Liver (tissue), 10 donors: ENCODE measurements around the gene IL17A. TPM values are rescaled to one million over a fixed set of nuclear protein-coding genes. Genes with fewer than 3 reads are reported as not detected.

Source experiments
- DNase-seq: peaks from one replicate; pipeline ENCODE4 v3.0.0-alpha.2; 2017; ENCODE audit warnings: low spot score
- H3K27ac ChIP-seq, 2 donors: one replicate each; pipeline ENCODE4 v1.7.0; 2013; ENCODE audit warnings: inconsistent platforms in 2 of 2, low read length in 2 of 2, control low read depth in 1 of 2, low read depth in 1 of 2, mild to moderate bottlenecking in 1 of 2
- H3K27me3 ChIP-seq, 4 donors: one replicate each; pipeline versions ENCODE4 v1.6.1 to v1.7.0; 2013; ENCODE audit warnings: low read length in 3 of 4, inconsistent platforms in 1 of 4, mild to moderate bottlenecking in 1 of 4, moderate library complexity in 1 of 4; ENCODE audit not compliant: control insufficient read depth in 4 of 4, insufficient read depth in 4 of 4
- H3K36me3 ChIP-seq, 4 donors: one replicate each; pipeline versions ENCODE4 v1.6.1 to v1.7.0; 2013; ENCODE audit warnings: low read length in 3 of 4, mild to moderate bottlenecking in 3 of 4, low read depth in 1 of 4, moderate library complexity in 1 of 4; ENCODE audit not compliant: control insufficient read depth in 4 of 4, insufficient read depth in 3 of 4
- H3K4me1 ChIP-seq, 4 donors: one replicate each; pipeline versions ENCODE4 v1.6.1 to v1.7.0; 2013; ENCODE audit warnings: low read length in 3 of 4, mild to moderate bottlenecking in 3 of 4, moderate library complexity in 1 of 4; ENCODE audit not compliant: control insufficient read depth in 4 of 4, insufficient read depth in 4 of 4
- H3K4me3 ChIP-seq, 3 donors: one replicate each; pipeline versions ENCODE4 v1.6.1 to v1.7.0; 2013; ENCODE audit warnings: low read length in 3 of 3, control low read depth in 1 of 3, low read depth in 1 of 3, mild to moderate bottlenecking in 1 of 3
- H3K9ac ChIP-seq, 2 donors: one replicate each; pipeline ENCODE4 v1.7.0; 2013; ENCODE audit warnings: low read length in 2 of 2, mild to moderate bottlenecking in 2 of 2, moderate library complexity in 2 of 2, control low read depth in 1 of 2, low read depth in 1 of 2
- H3K9me3 ChIP-seq, 4 donors: one replicate each; pipeline versions ENCODE4 v1.6.1 to v1.7.0; 2013; ENCODE audit warnings: low read length in 3 of 4; ENCODE audit not compliant: control insufficient read depth in 4 of 4
- EGR1 ChIP-seq, 2 donors: IDR thresholded peaks; 2 replicates each; pipeline ENCODE4 v1.6.1; 2016 to 2018; ENCODE audit warnings: antibody characterized with exemption in 2 of 2, low read depth in 2 of 2
- FOXA1 ChIP-seq: IDR thresholded peaks from 2 replicates; pipeline ENCODE4 v1.6.1; 2016; ENCODE audit warnings: antibody characterized with exemption
- FOXA2 ChIP-seq: IDR thresholded peaks from 2 replicates; pipeline ENCODE4 v1.6.1; 2016; ENCODE audit warnings: antibody characterized with exemption
- GABPA ChIP-seq, 2 donors: IDR thresholded peaks in 1 of 2; conservative IDR thresholded peaks in 1 of 2; 2 replicates each; pipeline ENCODE4 v1.6.1; 2016; ENCODE audit warnings: antibody characterized with exemption in 2 of 2, mild to moderate bottlenecking in 1 of 2, moderate library complexity in 1 of 2
- HNF4A ChIP-seq, 2 donors: conservative IDR thresholded peaks; 2 replicates each; pipeline ENCODE4 v1.6.1; 2016; ENCODE audit warnings: antibody characterized with exemption in 2 of 2, mild to moderate bottlenecking in 2 of 2
- HNF4G ChIP-seq: IDR thresholded peaks from 2 replicates; pipeline ENCODE4 v1.6.1; 2016; ENCODE audit warnings: antibody characterized with exemption
- JUND ChIP-seq, 2 donors: IDR thresholded peaks; 2 replicates each; pipeline ENCODE4 v1.6.1; 2016; ENCODE audit warnings: antibody characterized with exemption in 2 of 2
- MAX ChIP-seq: IDR thresholded peaks from 2 replicates; pipeline ENCODE4 v1.6.1; 2016; ENCODE audit warnings: antibody characterized with exemption
- NR2F2 ChIP-seq: IDR thresholded peaks from 2 replicates; pipeline ENCODE4 v1.6.1; 2016; ENCODE audit warnings: antibody characterized with exemption
- RAD21 ChIP-seq, 2 donors: IDR thresholded peaks; 2 replicates each; pipeline ENCODE4 v1.6.1; 2016; ENCODE audit warnings: antibody characterized with exemption in 2 of 2, mild to moderate bottlenecking in 2 of 2
- REST ChIP-seq: IDR thresholded peaks from 2 replicates; pipeline ENCODE4 v1.6.1; 2016; ENCODE audit warnings: antibody characterized with exemption, mild to moderate bottlenecking
- RXRA ChIP-seq, 2 donors: IDR thresholded peaks; 2 replicates each; pipeline ENCODE4 v1.6.1; 2017 to 2018; ENCODE audit warnings: antibody characterized with exemption in 2 of 2, mild to moderate bottlenecking in 1 of 2
- SP1 ChIP-seq: IDR thresholded peaks from 2 replicates; pipeline ENCODE4 v1.6.1; 2018; ENCODE audit warnings: antibody characterized with exemption, mild to moderate bottlenecking
- TAF1 ChIP-seq: conservative IDR thresholded peaks from 2 replicates; pipeline ENCODE4 v1.6.1; 2016; ENCODE audit warnings: antibody characterized with exemption, mild to moderate bottlenecking
- YY1 ChIP-seq: IDR thresholded peaks from 2 replicates; pipeline ENCODE4 v1.6.1; 2016; ENCODE audit warnings: antibody characterized with exemption, mild to moderate bottlenecking
- ZBTB33 ChIP-seq: IDR thresholded peaks from 2 replicates; pipeline ENCODE4 v1.6.1; 2016; ENCODE audit warnings: antibody characterized with exemption
- WGBS: extraction: QIAGEN DNeasy Blood & Tissue Kit; methylation state at CpG from one replicate; pipeline ENCODE4 v1.1.7; 2013; 5-methylcytosine and 5-hydroxymethylcytosine counted together
- polyA plus RNA-seq, 2 donors: library from polyadenylated mRNA; stranded (reverse) in 1 of 2; unstranded in 1 of 2; fragments of 200-250 nt in 1 of 2; fragments of >200 nt in 1 of 2; fragmentation: Nextera tagmentation in 1 of 2; extraction: Ambion mirVana in 1 of 2; gene quantifications; one replicate each; pipeline versions ENCODE4 v1.2.1 to v1.2.3, GENCODE V29; 2013 to 2015
- small RNA-seq: library from RNA; depleted of rRNA; stranded (forward); fragments of <200 nt; gene quantifications from one replicate; pipeline ENCODE3, GENCODE V24; 2014
- total RNA-seq, 2 donors: library from RNA; depleted of rRNA; stranded (reverse); fragments of >200 nt; gene quantifications; one replicate each; pipeline ENCODE4 v1.2.3, GENCODE V29; 2014
- TF ChIP-seq, protein P1 (sequence below): IDR thresholded peaks from 2 replicates; pipeline ENCODE4 v1.6.1; 2016; ENCODE audit warnings: antibody characterized with exemption
- TF ChIP-seq, protein P2 (sequence below): fragments of 150-350 bp; IDR thresholded peaks from 2 replicates; pipeline ENCODE4 v1.5.1; 2017; ENCODE audit warnings: improper control_type of control experiment, low read depth, low read length; ENCODE audit not compliant: missing input control
- donor health status: healthy.
- donor health status: healthy.
- donor health status: healthy.
- donor health status: healthy.
- donor health status: healthy.

The IL17A gene
- total and polyA plus RNA-seq, 4 donors = not detected

DNA sequence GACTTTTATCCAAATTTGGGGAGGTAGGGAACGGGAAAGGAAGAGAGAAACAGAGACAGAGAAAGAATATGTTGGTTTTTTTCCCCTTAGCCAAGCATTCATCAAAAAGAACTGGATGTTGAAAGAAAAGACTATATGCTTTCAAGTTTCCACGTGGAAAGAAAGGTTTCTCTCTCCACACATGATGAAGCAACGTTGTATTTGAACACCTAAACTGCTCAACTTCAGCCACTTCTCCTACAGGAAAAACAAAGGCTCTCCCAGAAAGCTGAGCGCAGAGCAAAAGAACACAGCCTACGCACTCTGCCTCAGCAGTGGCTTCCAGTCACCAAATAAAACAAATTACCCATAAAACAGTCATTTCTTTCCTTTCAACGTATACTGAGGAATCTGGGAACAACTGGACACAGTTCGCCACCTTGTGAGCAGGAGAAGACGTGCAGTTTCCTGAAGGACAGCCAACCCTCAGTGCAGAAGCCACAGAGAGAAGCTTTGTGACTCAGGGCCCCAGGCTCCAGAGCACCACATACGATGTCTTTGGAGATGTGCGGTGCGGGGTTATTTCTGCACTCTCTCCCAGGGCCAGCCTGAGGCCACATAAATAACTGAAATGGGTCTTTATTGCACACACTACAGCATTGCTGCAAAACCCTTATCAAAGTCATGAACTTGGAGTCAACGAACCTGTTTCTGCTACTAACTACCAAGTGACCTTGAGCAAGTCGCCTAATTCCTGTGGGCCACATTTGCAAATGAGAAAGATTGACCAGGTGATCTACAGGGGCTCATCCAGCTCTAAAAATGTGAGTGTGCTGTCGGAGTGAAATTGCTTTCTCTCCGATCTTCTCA lies 48.0 kb downstream of the IL17A start:
- H3K4me3 ChIP-seq = no peak overlapping the region
- H3K27me3 ChIP-seq = no peaks in the 10 kb centered on the region
- H3K9ac ChIP-seq = no peak overlapping the region
- no peak overlapping the region for H3K27ac ChIP-seq
- 40% methylated on average over 15 of the region's 15 CpGs for WGBS
- no peak for DNase-seq
- H3K4me1 ChIP-seq = peaks cover 0 to 6% (median 2%) of the 10 kb centered on the region in 4 donors
- no peak for TF ChIP-seq FOXA1
- TF ChIP-seq, protein P1, sequence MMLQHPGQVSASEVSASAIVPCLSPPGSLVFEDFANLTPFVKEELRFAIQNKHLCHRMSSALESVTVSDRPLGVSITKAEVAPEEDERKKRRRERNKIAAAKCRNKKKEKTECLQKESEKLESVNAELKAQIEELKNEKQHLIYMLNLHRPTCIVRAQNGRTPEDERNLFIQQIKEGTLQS = no peak
- no peak for TF ChIP-seq SP1
- peak; percentile 9 to 13 for TF ChIP-seq HNF4A (conservative IDR thresholded peaks at IDR 0.05)
- TF ChIP-seq TAF1 = no peak
- TF ChIP-seq, protein P2, sequence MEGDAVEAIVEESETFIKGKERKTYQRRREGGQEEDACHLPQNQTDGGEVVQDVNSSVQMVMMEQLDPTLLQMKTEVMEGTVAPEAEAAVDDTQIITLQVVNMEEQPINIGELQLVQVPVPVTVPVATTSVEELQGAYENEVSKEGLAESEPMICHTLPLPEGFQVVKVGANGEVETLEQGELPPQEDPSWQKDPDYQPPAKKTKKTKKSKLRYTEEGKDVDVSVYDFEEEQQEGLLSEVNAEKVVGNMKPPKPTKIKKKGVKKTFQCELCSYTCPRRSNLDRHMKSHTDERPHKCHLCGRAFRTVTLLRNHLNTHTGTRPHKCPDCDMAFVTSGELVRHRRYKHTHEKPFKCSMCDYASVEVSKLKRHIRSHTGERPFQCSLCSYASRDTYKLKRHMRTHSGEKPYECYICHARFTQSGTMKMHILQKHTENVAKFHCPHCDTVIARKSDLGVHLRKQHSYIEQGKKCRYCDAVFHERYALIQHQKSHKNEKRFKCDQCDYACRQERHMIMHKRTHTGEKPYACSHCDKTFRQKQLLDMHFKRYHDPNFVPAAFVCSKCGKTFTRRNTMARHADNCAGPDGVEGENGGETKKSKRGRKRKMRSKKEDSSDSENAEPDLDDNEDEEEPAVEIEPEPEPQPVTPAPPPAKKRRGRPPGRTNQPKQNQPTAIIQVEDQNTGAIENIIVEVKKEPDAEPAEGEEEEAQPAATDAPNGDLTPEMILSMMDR = peak; percentile 53
- TF ChIP-seq HNF4G = no peak
- no peak for TF ChIP-seq JUND (IDR thresholded peaks at IDR 0.05)
- TF ChIP-seq NR2F2 = no peak
- TF ChIP-seq RXRA (IDR thresholded peaks at IDR 0.05) = peak; percentile 19 to 52
- TF ChIP-seq FOXA2 = no peak
- no peak for TF ChIP-seq REST
- no peak for TF ChIP-seq GABPA (IDR thresholded peaks at IDR 0.05 in 1 of 2, conservative IDR thresholded peaks at IDR 0.05 in 1 of 2)
- no peak for TF ChIP-seq MAX
- no peak for TF ChIP-seq YY1
- TF ChIP-seq ZBTB33 = no peak
- TF ChIP-seq EGR1 (IDR thresholded peaks at IDR 0.05; ENCODE audit: low read depth in 2 of 2) = no peak
- peak; percentile 84 to 87 for TF ChIP-seq RAD21 (IDR thresholded peaks at IDR 0.05)
- no peaks in the 10 kb centered on the region for H3K9me3 ChIP-seq
- no peaks in the 10 kb centered on the region for H3K36me3 ChIP-seq

Small RNA genes within 50 kb of the gene (small RNA-seq; reads per million reads assigned to genes)
- gene MIR133B (not detected), gene MIR206 (not detected)

Other genes starting within 250 kb of the IL17A start
- gene PKHD1, start 98.8 kb upstream of the IL17A start, total RNA-seq = 10 to 100 TPM in 1 of 2 donors, 1 to 10 TPM in 1; 5.6 to 10.6 TPM
- under 1 TPM; 0.45 to 0.86 TPM for gene PKHD1, start 98.8 kb upstream of the IL17A start, polyA plus RNA-seq
- not detected for gene IL17F, start 58.1 kb downstream of the IL17A start, total RNA-seq
- not detected for gene IL17F, start 58.1 kb downstream of the IL17A start, polyA plus RNA-seq
- gene MCM3, start 98.4 kb downstream of the IL17A start, total RNA-seq = 10 to 100 TPM; 12.7 to 60.8 TPM
- 10 to 100 TPM in 1 of 2 donors, 1 to 10 TPM in 1; 7.4 to 11.9 TPM for gene MCM3, start 98.4 kb downstream of the IL17A start, polyA plus RNA-seq
- 1 to 10 TPM in 1 of 2 donors, under 1 TPM in 1; 0.84 to 3.3 TPM for gene PAQR8, start 175.8 kb downstream of the IL17A start, total RNA-seq
- under 1 TPM; 0.43 to 0.63 TPM for gene PAQR8, start 175.8 kb downstream of the IL17A start, polyA plus RNA-seq
- 10 to 100 TPM in 1 of 2 donors, 1 to 10 TPM in 1; 3.7 to 10.1 TPM for gene EFHC1, start 234.0 kb downstream of the IL17A start, total RNA-seq
- gene EFHC1, start 234.0 kb downstream of the IL17A start, polyA plus RNA-seq = 10 to 100 TPM in 1 of 2 donors, 1 to 10 TPM in 1; 3.3 to 11.3 TPM